Psoas muscle (tissue), 8 donors: ENCODE results near the gene VIM. TPM values are rescaled to one million over a fixed set of nuclear protein-coding genes. Genes with fewer than 3 reads are reported as not detected.
"Not testable (repeated sequence)": the region's sequence is repeated elsewhere in the genome, so short reads cannot be mapped to it uniquely, and the experiment has no call there.

Experiments used
- ATAC-seq, 4 donors: fragments of 200-7000 bp; cut with Tn5 transposase; one replicate each; pipeline ENCODE4 v1.9.1; 2020; ENCODE audit warnings: moderate library complexity in 3 of 4, mild to moderate bottlenecking in 2 of 4
- DNase-seq, 2 donors: peaks; one replicate each; pipeline ENCODE4 v3.0.0-alpha.2; 2020
- H3K27ac ChIP-seq: fragments of 200-600 bp; one replicate; pipeline ENCODE4 v1.8.0; 2022
- H3K27me3 ChIP-seq, 3 donors: fragments of 200-600 bp in 1 of 3; one replicate each; pipeline versions ENCODE4 v1.6.1 to v1.8.0; 2013 to 2022; ENCODE audit warnings: low read length in 2 of 3, mild to moderate bottlenecking in 2 of 3, moderate library complexity in 1 of 3; ENCODE audit not compliant: insufficient read depth in 3 of 3
- H3K36me3 ChIP-seq, 2 donors: fragments of 200-600 bp in 1 of 2; one replicate each; pipeline versions ENCODE4 v1.6.1 to v1.8.0; 2013 to 2022; ENCODE audit warnings: low read depth in 1 of 2, mild to moderate bottlenecking in 1 of 2, moderate library complexity in 1 of 2; ENCODE audit not compliant: insufficient read depth in 1 of 2
- H3K4me1 ChIP-seq: fragments of 200-600 bp; one replicate; pipeline ENCODE4 v1.8.0; 2022
- H3K4me3 ChIP-seq: fragments of 200-600 bp; one replicate; pipeline ENCODE4 v1.8.0; 2022; ENCODE audit warnings: mild to moderate bottlenecking
- H3K9me3 ChIP-seq: fragments of 200-600 bp; one replicate; pipeline ENCODE4 v1.8.0; 2022
- WGBS, 3 donors: extraction: QIAGEN DNeasy Blood & Tissue Kit; methylation state at CpG; one replicate each; pipeline versions ENCODE4 v1.1.6 to v1.1.7; 2013; 5-methylcytosine and 5-hydroxymethylcytosine counted together
- intact Hi-C, 2 donors: fragments of 100-400 bp; cut with DNase I; formaldehyde crosslinking; loops; one replicate each; pipeline versions ENCODE4 v1.11.0 to v1.14.2; 2022
- polyA plus RNA-seq, 3 donors: library from polyadenylated mRNA; stranded (reverse); fragments of 200-250 nt; gene quantifications; one replicate each; pipeline ENCODE4 v1.2.3, GENCODE V29; 2013
- total RNA-seq, 4 donors: library from RNA; stranded (reverse); fragmentation: NEBNext Ultra II Directional in 2 of 4; extraction: Animal tissue kit (Norgen Biotek cat#: 25700) in 2 of 4; gene quantifications; one replicate each; pipeline versions ENCODE4 v1.2.1 to v1.2.4, GENCODE V29; 2021 to 2023
- TF ChIP-seq, protein P1 (sequence below): fragments of 200-600 bp; IDR thresholded peaks from one replicate; pipeline ENCODE4 v1.8.0; 2022; ENCODE audit warnings: antibody characterized with exemption
- donor health status: healthy with polysubstance abuse.
- donor health status: DM: no; HTN: no; CAD: no; lungs with moderate emphysema.
- donor health status: Bipolar disorder and iron deficiency.
- donor health status: healthy.
- donor health status: DM: yes; HTN: yes; CAD: no.
- donor health status: DM: no; HTN: no; CAD: no.
- donor health status: DM: no; HTN: no; CAD: no.
- donor health status: DM: yes; HTN: yes; CAD: no.

VIM gene
- total and polyA plus RNA-seq, 7 donors, result 126 to 443 (median 197) TPM

DNA sequence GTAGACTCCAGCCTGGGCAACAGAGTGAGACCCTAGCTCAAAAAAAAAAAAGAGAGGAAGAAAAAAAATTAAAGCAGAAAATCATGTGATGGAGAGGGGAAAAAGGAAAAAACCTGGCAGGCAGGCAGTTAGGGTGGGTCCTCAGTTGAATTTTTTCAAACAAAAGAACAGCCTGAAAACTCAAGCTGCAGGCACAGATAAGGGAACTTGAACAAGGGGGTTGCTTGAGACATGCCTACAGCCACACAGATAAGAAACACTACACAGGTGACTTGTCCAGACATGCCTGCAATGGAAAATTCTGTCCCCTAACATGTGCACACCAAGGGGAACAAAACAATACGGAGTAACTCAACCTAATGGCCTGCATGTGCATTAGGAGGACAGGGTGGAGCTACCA lies 19.2 kb downstream of the VIM start:
- no peak for DNase-seq
- no peaks in the 10 kb centered on the region for H3K9me3 ChIP-seq
- H3K4me3 ChIP-seq, result no peak overlapping the region
- no peak for ATAC-seq
- peaks cover 0 to 3% (median 0%) of the 10 kb centered on the region in 3 donors for H3K27me3 ChIP-seq
- H3K4me1 ChIP-seq, result no peaks in the 10 kb centered on the region
- no peaks in the 10 kb centered on the region for H3K36me3 ChIP-seq
- intact Hi-C loops, result no loop called here
- WGBS, 3 donors, result 79 to 85% (median 83%) methylated on average over 1 of the region's 1 CpG
- H3K27ac ChIP-seq, result no peak overlapping the region
- TF ChIP-seq, protein P1, sequence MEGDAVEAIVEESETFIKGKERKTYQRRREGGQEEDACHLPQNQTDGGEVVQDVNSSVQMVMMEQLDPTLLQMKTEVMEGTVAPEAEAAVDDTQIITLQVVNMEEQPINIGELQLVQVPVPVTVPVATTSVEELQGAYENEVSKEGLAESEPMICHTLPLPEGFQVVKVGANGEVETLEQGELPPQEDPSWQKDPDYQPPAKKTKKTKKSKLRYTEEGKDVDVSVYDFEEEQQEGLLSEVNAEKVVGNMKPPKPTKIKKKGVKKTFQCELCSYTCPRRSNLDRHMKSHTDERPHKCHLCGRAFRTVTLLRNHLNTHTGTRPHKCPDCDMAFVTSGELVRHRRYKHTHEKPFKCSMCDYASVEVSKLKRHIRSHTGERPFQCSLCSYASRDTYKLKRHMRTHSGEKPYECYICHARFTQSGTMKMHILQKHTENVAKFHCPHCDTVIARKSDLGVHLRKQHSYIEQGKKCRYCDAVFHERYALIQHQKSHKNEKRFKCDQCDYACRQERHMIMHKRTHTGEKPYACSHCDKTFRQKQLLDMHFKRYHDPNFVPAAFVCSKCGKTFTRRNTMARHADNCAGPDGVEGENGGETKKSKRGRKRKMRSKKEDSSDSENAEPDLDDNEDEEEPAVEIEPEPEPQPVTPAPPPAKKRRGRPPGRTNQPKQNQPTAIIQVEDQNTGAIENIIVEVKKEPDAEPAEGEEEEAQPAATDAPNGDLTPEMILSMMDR, result no peak

DNA sequence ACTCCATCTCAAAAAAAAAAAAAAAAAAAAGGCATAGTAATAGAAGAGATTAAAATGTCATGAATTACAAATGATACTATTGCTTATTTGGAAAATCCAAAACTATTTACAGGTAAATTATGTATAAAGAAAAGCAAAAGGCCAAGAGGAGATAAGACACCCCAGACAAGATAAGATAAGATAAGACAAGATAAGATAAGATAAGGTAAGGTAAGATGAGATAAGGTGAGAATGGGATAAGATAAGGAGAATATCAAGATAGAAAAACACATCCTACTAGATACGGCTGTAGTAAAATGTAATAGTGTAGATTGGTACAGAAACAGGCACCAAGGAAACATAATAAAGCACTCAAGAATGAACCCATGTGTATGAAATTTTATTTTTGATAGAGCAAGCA lies 20.9 kb downstream of the VIM start:
- Histone ChIP-seq H3K36me3 (no peaks in the 10 kb centered on the region), H3K27me3 (peaks cover 0 to 3% (median 0%) of the 10 kb centered on the region in 3 donors), H3K27ac (no peak overlapping the region), H3K4me1 (no peaks in the 10 kb centered on the region), H3K4me3 (no peak overlapping the region), H3K9me3 (no peaks in the 10 kb centered on the region)
- DNase-seq (no peak), ATAC-seq (no peak)
- WGBS, 3 donors, result 84 to 95% (median 90%) methylated on average over 1 of the region's 1 CpG
- intact Hi-C loops, result no loop called here
- TF ChIP-seq, protein P1, result no peak

DNA sequence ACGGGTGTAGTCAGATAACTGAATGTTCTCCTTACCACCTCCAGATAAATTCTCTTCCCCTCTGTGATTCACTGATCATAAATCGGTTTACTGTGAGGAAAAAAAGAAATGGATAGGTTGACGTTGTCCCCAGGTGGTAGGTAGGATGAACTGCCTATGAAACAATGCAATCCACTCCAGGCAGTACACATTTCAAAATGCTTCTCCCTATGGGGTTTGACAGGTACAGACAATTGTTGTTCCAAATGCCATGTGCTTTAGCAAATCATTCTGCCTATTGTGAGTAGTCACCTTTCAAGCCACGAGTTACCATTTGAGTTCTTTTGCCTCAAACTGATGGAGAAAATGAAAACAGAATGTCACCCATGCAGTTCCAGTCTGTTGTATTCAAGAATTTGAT lies 21.8 kb downstream of the VIM start:
- no peaks in the 10 kb centered on the region for H3K4me1 ChIP-seq
- H3K36me3 ChIP-seq, result no peaks in the 10 kb centered on the region
- TF ChIP-seq, protein P1, result peak; percentile 10
- WGBS, 3 donors, result 56 to 73% (median 65%) methylated on average over 4 of the region's 4 CpGs
- H3K27ac ChIP-seq, result no peak overlapping the region
- no peak overlapping the region for H3K4me3 ChIP-seq
- no peak for ATAC-seq
- H3K9me3 ChIP-seq, result no peaks in the 10 kb centered on the region
- intact Hi-C loops, result no loop called here
- H3K27me3 ChIP-seq, result peaks cover 0 to 3% (median 0%) of the 10 kb centered on the region in 3 donors
- DNase-seq, result no peak

DNA sequence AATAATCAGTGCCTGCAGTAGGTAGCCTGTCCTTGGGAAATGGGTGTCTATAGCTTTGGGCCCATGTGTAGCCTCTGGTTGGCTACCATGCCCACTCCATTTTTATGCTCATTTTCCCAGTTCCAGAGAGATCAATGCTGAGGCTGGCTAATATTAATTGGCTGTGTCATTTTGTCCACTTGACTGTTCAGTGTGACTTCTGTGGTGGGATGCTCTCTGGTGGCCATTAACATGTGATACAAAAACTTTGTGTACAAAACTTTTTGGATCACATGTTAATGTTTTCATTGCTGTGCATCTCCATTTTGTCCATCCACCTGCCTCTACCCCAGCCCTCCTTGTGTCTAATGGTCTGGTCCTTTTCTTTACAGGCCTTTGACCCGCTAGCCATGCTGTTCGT lies 22.7 kb downstream of the VIM start:
- H3K27me3 ChIP-seq, result peaks cover 0 to 3% (median 0%) of the 10 kb centered on the region in 3 donors
- ATAC-seq, result no peak
- no peak overlapping the region for H3K4me3 ChIP-seq
- TF ChIP-seq, protein P1, result peak; percentile 10
- no peaks in the 10 kb centered on the region for H3K4me1 ChIP-seq
- intact Hi-C loops, result no loop called here
- H3K36me3 ChIP-seq, result no peaks in the 10 kb centered on the region
- no peak for DNase-seq
- no peaks in the 10 kb centered on the region for H3K9me3 ChIP-seq
- no peak overlapping the region for H3K27ac ChIP-seq
- WGBS, 3 donors, result 94 to 98% (median 95%) methylated on average over 2 of the region's 2 CpGs

DNA sequence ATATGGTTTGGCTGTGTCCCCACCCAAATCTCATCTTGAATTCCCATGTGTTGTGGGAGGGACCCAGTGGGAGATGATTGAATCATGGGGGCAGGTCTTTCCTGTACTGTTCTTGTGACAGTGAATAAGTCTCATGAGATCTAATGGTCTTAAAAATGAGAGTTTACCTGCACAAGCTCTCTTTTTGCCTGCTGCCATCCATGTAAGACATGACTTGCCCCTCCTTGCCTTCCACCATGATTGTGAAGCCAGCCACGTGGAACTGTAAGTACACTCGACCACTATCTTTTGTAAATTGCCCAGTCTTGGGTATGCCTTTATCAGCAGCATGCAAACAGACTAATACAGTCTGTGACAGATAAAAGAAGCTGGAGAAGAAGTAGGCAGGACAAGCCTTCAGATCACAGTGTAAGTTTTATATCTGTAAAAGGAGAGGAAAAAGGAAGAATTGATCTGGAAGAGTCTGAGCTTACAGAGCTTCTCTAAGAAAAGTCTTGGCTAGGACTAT lies 26.6 kb downstream of the VIM start:
- H3K27ac ChIP-seq, H3K4me3 ChIP-seq, H3K27me3 ChIP-seq, H3K4me1 ChIP-seq, H3K36me3 ChIP-seq, DNase-seq, H3K9me3 ChIP-seq, ATAC-seq: not testable (repeated sequence)
- 85 to 90% (median 86%) methylated on average over 2 of the region's 2 CpGs for WGBS, 3 donors
- intact Hi-C loops, result loop anchor here (5.0 kb wide), 1 partner anchor 427 kb away; no protein-coding TSS in a partner anchor
